ENCODE measurements around the gene CCSER1.

DNA sequence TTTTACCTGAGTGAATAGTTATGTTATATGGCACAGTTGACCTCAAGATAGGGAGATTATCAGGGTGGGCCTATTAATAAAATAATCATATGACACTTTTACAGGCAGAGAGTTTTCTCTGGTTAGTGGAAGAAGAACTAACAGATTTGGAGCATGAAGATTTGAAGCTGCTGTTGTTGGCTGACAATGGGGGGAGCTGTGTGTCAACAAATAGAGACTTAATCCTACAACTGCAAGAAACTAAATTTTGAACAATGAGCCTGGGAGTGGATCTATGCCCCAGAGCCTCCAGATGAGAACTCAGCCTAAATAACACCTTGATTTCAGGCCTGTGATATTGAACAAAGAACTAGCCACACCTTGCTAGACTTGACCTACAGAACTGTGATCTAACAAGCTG is 7.2 kb upstream of the CCSER1 start:
- TF ChIP-seq, protein P1, sequence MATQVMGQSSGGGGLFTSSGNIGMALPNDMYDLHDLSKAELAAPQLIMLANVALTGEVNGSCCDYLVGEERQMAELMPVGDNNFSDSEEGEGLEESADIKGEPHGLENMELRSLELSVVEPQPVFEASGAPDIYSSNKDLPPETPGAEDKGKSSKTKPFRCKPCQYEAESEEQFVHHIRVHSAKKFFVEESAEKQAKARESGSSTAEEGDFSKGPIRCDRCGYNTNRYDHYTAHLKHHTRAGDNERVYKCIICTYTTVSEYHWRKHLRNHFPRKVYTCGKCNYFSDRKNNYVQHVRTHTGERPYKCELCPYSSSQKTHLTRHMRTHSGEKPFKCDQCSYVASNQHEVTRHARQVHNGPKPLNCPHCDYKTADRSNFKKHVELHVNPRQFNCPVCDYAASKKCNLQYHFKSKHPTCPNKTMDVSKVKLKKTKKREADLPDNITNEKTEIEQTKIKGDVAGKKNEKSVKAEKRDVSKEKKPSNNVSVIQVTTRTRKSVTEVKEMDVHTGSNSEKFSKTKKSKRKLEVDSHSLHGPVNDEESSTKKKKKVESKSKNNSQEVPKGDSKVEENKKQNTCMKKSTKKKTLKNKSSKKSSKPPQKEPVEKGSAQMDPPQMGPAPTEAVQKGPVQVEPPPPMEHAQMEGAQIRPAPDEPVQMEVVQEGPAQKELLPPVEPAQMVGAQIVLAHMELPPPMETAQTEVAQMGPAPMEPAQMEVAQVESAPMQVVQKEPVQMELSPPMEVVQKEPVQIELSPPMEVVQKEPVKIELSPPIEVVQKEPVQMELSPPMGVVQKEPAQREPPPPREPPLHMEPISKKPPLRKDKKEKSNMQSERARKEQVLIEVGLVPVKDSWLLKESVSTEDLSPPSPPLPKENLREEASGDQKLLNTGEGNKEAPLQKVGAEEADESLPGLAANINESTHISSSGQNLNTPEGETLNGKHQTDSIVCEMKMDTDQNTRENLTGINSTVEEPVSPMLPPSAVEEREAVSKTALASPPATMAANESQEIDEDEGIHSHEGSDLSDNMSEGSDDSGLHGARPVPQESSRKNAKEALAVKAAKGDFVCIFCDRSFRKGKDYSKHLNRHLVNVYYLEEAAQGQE (IDR thresholded peaks at IDR 0.05; ENCODE audit: insufficient read depth in 1 of 2, low read depth in 2 of 2, low read length in 1 of 2), result no peak
- TF ChIP-seq, protein P2, sequence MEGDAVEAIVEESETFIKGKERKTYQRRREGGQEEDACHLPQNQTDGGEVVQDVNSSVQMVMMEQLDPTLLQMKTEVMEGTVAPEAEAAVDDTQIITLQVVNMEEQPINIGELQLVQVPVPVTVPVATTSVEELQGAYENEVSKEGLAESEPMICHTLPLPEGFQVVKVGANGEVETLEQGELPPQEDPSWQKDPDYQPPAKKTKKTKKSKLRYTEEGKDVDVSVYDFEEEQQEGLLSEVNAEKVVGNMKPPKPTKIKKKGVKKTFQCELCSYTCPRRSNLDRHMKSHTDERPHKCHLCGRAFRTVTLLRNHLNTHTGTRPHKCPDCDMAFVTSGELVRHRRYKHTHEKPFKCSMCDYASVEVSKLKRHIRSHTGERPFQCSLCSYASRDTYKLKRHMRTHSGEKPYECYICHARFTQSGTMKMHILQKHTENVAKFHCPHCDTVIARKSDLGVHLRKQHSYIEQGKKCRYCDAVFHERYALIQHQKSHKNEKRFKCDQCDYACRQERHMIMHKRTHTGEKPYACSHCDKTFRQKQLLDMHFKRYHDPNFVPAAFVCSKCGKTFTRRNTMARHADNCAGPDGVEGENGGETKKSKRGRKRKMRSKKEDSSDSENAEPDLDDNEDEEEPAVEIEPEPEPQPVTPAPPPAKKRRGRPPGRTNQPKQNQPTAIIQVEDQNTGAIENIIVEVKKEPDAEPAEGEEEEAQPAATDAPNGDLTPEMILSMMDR (IDR thresholded peaks at IDR 0.05), result peak; percentile 9
- no peak for TF ChIP-seq POLR2AphosphoS5 (IDR thresholded peaks at IDR 0.05; ENCODE audit: low read depth, low read length)
- TF ChIP-seq SIN3A (IDR thresholded peaks at IDR 0.05; ENCODE audit: borderline replicate concordance, insufficient read depth, low read depth, low read length), result no peak
